ENCODE measurements around the gene TBC1D12. TPM values are rescaled to one million over a fixed set of nuclear protein-coding genes. Genes with fewer than 3 reads are reported as not detected.

The TBC1D12 gene
- total RNA-seq, 2 donors from 2014 or later, result 20.7 to 26.7 TPM

GRCh38 chr10:94361171-94361794, 41.1 kb upstream of the TBC1D12 start:
- Histone ChIP-seq H3K36me3 (no peaks in the 10 kb centered on the region), H3K9me3 (no peaks in the 10 kb centered on the region), H3K27me3 (replicated peaks; ENCODE audit: insufficient read depth) (no peaks in the 10 kb centered on the region), H3K4me1 (ENCODE audit: control insufficient read depth in 1 of 2, low read depth in 2 of 2) (peaks cover 13 to 16% of the 10 kb centered on the region in 2 donors), H3K27ac (no peak overlapping the region), H3K4me3 (no peak overlapping the region)
- no peak for TF ChIP-seq CTCF (IDR thresholded peaks at IDR 0.05)
- ATAC-seq (ENCODE audit: insufficient number of reproducible peaks, low FRiP score, low read depth) (no peak), DNase-seq (ENCODE audit: low spot score) (no peak)

GRCh38 chr10:94362360-94363250, 39.7 kb upstream of the TBC1D12 start, which contains the start of gene NOC3L:
Gene NOC3L, minus strand, starts transcription at chr10:94362939. Its CDS starts 101 bp downstream, at chr10:94362838.
- H3K36me3 ChIP-seq, result no peaks in the 10 kb centered on the region
- peak; percentile 71 for ATAC-seq (ENCODE audit: insufficient number of reproducible peaks, low FRiP score, low read depth)
- H3K4me3 ChIP-seq, result peak within 1 kb of the TSS; percentile 85
- no peaks in the 10 kb centered on the region for H3K9me3 ChIP-seq
- H3K4me1 ChIP-seq (ENCODE audit: control insufficient read depth in 1 of 2, low read depth in 2 of 2), result peaks cover 13 to 16% of the 10 kb centered on the region in 2 donors
- peak within 1 kb of the TSS; percentile 55 to 63 for H3K27ac ChIP-seq
- no peaks in the 10 kb centered on the region for H3K27me3 ChIP-seq (replicated peaks; ENCODE audit: insufficient read depth)
- DNase-seq (ENCODE audit: low spot score), result peak; percentile 85
- TF ChIP-seq CTCF (IDR thresholded peaks at IDR 0.05), result peak; percentile 72

GRCh38 chr10:94363251-94363565, 39.1 kb upstream of the TBC1D12 start:
- DNase-seq (ENCODE audit: low spot score) (no peak), ATAC-seq (ENCODE audit: insufficient number of reproducible peaks, low FRiP score, low read depth) (no peak)
- H3K27ac ChIP-seq, result peak overlapping the region in 1 of 2 donors; percentile 63
- no peaks in the 10 kb centered on the region for H3K36me3 ChIP-seq
- H3K27me3 ChIP-seq (replicated peaks; ENCODE audit: insufficient read depth), result no peaks in the 10 kb centered on the region
- TF ChIP-seq CTCF (IDR thresholded peaks at IDR 0.05), result no peak
- no peaks in the 10 kb centered on the region for H3K9me3 ChIP-seq
- peaks cover 13 to 16% of the 10 kb centered on the region in 2 donors for H3K4me1 ChIP-seq (ENCODE audit: control insufficient read depth in 1 of 2, low read depth in 2 of 2)
- peak overlapping the region; percentile 85 for H3K4me3 ChIP-seq

- H3K27me3 ChIP-seq (replicated peaks; ENCODE audit: insufficient read depth), result no peaks in the 10 kb centered on the region
- peaks cover 13 to 16% of the 10 kb centered on the region in 2 donors for H3K4me1 ChIP-seq (ENCODE audit: control insufficient read depth in 1 of 2, low read depth in 2 of 2)
- TF ChIP-seq CTCF (IDR thresholded peaks at IDR 0.05), result no peak
- no peak overlapping the region for H3K27ac ChIP-seq
- H3K4me3 ChIP-seq, result no peak overlapping the region
- no peak for ATAC-seq (ENCODE audit: insufficient number of reproducible peaks, low FRiP score, low read depth)
- no peaks in the 10 kb centered on the region for H3K36me3 ChIP-seq
- DNase-seq (ENCODE audit: low spot score), result no peak
- H3K9me3 ChIP-seq, result no peaks in the 10 kb centered on the region
Measured at GRCh38 chr10:94364482-94364881, 37.9 kb upstream of the TBC1D12 start.

- no peak overlapping the region for H3K27ac ChIP-seq
- H3K9me3 ChIP-seq, result no peaks in the 10 kb centered on the region
- H3K4me1 ChIP-seq (ENCODE audit: control insufficient read depth in 1 of 2, low read depth in 2 of 2), result peaks cover 9 to 12% of the 10 kb centered on the region in 2 donors
- H3K27me3 ChIP-seq (replicated peaks; ENCODE audit: insufficient read depth), result no peaks in the 10 kb centered on the region
- no peak for ATAC-seq (ENCODE audit: insufficient number of reproducible peaks, low FRiP score, low read depth)
- no peaks in the 10 kb centered on the region for H3K36me3 ChIP-seq
- DNase-seq (ENCODE audit: low spot score), result no peak
- TF ChIP-seq CTCF (IDR thresholded peaks at IDR 0.05), result no peak
- H3K4me3 ChIP-seq, result no peak overlapping the region
Measured at GRCh38 chr10:94366382-94366781, 36.0 kb upstream of the TBC1D12 start.

All from thoracic aorta (tissue), 2 donors.